Measurements from ENCODE around the gene TMC2.
A peak's percentile ranks its signal among the peaks of the same experiment; 100 is the strongest.
"Not testable (repeated sequence)": the region's sequence is repeated elsewhere in the genome, so short reads cannot be mapped to it uniquely, and the experiment has no call there.

Gene TMC2, protein sequence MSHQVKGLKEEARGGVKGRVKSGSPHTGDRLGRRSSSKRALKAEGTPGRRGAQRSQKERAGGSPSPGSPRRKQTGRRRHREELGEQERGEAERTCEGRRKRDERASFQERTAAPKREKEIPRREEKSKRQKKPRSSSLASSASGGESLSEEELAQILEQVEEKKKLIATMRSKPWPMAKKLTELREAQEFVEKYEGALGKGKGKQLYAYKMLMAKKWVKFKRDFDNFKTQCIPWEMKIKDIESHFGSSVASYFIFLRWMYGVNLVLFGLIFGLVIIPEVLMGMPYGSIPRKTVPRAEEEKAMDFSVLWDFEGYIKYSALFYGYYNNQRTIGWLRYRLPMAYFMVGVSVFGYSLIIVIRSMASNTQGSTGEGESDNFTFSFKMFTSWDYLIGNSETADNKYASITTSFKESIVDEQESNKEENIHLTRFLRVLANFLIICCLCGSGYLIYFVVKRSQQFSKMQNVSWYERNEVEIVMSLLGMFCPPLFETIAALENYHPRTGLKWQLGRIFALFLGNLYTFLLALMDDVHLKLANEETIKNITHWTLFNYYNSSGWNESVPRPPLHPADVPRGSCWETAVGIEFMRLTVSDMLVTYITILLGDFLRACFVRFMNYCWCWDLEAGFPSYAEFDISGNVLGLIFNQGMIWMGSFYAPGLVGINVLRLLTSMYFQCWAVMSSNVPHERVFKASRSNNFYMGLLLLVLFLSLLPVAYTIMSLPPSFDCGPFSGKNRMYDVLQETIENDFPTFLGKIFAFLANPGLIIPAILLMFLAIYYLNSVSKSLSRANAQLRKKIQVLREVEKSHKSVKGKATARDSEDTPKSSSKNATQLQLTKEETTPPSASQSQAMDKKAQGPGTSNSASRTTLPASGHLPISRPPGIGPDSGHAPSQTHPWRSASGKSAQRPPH

DNA sequence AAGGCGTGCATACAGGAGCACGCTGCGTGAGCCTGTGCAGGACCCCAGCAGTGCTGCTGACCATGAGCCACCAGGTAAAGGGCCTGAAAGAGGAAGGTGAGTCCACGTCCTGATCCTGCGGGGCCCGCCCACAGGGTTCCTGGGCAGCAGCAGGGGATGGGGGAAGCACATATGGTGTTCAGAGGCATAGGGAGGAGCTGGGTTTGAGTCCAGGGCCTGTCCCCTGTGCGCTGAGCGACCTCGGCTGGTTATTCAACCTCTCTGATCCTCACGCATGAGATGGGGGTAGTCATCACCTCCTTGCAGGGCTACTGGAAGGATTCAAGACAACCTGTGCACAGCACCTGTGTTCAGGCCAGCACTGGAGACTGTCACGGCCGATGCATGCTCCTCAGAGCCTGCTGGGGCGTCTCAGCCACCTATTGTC, at the start of gene TMC2:
Gene TMC2 (plus strand): TSS at position 14 of the 427 bp plus-strand sequence. CDS start 49 bp downstream, at position 63.
- DNase-seq (ENCODE audit: low read depth in 4 of 4, low spot score in 1 of 4), result no peak

DNA sequence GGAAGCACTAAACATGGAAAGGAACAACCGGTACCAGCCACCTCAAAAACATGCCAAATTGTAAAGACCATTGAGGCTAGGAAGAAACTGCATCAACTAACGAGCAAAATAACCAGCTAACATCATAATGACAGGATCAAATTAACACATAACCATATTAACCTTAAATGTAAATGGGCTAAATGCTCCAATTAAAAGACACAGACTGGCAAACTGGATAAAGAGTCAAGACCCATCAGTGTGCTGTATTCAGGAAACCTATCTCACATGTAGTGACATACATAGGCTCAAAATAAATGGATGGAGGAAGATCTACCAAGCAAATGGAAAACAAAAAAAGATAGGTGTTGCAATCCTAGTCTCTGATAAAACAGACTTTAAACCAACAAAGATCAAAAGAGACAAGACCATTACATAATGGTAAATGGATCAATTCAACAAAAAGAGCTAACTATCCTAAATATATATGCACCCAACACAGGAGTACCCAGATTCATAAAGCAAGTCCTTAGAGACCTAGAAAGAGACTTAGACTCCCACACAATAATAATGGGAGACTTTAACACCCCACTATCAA, 33.5 kb upstream of the TMC2 start:
- DNase-seq (ENCODE audit: low read depth in 4 of 4, low spot score in 1 of 4), result not testable (repeated sequence)

DNA sequence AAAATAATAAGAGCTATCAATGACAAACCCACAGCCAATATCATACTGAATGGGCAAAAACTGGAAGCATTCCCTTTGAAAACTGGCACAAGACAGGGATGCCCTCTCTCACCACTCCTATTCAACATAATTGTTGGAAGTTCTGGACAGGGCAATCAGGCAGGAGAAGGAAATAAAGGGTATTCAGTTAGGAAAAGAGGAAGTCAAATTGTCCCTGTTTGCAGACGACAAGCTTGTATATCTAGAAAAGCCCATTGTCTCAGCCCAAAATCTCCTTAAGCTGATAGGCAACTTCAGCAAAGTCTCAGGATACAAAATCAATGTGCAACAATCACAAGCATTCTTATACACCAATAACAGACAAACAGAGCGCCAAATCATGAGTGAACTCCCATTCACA, 31.6 kb upstream of the TMC2 start:
- DNase-seq (ENCODE audit: low read depth in 4 of 4, low spot score in 1 of 4), result not testable (repeated sequence)

DNA sequence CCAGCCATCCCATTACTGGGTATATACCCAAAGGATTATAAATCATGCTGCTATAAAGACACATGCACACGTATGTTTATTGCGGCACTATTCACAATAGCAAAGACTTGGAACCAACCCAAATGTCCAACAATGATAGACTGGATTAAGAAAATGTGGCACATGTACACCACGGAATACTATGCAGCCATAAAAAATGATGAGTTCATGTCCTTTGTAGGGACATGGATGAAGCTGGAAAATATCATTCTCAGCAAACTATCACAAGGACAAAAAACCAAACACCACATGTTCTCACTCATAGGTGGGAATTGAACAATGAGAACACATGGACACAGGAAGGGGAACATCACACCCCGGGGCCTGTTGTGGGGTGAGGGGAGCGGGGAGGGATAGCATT, 29.9 kb upstream of the TMC2 start:
- not testable (repeated sequence) for DNase-seq (ENCODE audit: low read depth in 4 of 4, low spot score in 1 of 4)

DNA sequence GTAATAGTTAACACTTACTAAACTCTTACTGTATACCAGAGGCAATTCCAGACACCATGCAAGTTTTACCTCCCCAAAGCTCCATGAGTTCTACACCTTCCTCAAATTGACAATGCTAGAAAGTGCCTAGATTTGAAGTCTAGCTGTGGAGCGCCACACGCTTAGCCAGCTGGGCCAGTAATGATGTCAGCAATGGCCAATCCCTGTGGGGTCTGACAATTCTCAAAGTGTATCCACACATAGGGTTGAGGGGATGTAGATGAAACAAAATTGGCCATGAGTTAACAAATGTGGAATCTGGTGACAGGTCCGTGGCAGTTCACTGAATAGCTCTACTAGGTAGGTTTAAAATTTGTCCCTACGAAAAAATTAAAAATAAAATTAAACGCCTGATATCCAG, 28.9 kb upstream of the TMC2 start:
- no peak for DNase-seq (ENCODE audit: low read depth in 4 of 4, low spot score in 1 of 4)

DNA sequence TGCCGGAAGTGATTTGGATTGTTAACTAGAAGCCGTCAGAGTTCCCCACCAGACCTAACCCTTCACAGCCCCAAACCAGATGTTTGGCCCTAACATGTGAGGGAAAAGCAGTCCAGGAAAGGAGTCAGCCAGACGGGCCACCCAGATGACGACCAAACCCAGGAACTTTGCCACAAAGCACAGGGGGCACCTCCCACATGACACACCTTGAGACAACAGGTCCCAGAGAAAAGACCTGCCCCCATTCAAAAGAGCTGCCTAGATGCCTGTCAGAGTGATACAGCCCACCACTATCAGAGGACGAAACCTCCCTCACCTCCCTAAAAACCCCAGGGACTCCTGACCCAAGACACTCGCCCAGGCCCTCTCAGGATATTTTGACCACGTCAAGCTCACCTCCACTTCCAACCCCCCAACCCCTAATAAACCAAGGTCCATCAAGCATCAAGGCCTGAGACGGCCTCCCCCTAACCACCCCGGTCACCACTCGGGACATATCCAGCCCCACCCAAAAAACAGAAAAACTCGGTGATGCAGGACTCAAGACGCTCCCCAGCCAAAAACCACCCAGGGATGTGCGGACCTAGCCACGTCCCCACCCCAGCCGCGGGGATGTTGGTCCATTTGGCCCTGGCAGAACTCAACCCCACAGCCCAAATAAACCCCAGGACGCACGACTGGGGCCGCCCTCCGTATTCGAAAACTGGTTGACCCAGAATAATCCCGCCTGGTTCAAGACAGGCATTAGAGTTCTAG, 28.3 kb upstream of the TMC2 start:
- DNase-seq (ENCODE audit: low read depth in 4 of 4, low spot score in 1 of 4), result no peak

DNA sequence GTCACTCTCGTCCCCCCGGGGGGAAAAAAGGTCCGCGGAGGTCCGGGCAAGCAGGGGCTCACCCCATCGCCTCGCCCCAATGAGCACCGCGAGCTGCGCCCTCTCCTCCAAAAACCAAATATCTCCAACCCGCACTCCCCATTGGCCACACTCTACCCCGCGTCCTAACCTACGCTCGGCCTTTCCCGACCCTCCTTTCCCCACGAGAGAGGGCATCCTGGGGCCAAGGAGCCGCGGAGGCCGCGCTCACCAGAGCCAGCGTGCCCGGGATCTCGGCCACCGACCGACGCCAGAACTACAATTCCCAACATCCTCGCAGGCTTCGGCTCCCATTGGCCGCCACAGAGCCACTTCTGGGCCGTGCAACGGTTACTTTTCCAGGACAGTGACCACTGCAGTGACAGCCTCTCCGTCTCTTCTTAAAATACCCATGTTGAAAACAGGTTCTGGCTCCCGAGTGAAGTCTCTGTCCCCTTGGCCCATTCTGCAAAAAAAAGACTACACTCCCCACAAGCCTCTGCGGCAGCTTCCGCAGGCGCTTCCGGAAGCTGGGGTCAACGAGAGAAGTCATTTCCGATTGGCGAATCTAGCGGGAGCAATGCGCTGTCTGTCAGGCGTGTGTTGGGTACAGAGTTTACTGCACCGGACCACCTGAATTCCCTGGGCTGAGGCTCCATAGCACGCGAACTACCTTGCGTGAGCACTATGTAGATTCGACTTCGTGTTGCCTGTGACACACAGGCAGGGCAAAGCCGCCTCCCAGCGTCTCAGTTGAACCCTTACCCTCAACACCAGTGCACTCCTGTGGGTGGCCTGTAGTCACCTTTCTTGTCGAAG, 27.5 kb upstream of the TMC2 start, which contains the start of gene ZNF343:
Gene ZNF343 (minus strand): TSS at position 285 of the 837 bp plus-strand sequence. CDS start 15,020 bp downstream, outside the sequence.
- DNase-seq (ENCODE audit: low read depth in 4 of 4, low spot score in 1 of 4), result peak; percentile 49 to 66 (median 56)

DNA sequence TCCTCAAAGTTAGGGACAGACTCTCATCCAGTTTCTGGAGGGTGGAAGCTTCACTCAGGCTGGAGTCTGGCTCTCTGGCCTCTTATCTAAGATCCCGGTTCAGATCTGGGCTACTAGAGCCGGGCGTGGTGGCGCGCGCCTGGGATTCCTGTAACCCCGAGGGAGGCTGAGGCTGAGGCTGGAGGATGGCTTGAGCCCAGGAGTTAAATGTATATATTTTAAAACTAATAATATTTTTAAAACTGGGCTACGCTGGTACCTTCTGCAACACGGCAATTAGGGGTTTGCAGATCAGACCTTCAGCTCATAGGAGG, 26.9 kb upstream of the TMC2 start:
- no peak for DNase-seq (ENCODE audit: low read depth in 4 of 4, low spot score in 1 of 4)

DNA sequence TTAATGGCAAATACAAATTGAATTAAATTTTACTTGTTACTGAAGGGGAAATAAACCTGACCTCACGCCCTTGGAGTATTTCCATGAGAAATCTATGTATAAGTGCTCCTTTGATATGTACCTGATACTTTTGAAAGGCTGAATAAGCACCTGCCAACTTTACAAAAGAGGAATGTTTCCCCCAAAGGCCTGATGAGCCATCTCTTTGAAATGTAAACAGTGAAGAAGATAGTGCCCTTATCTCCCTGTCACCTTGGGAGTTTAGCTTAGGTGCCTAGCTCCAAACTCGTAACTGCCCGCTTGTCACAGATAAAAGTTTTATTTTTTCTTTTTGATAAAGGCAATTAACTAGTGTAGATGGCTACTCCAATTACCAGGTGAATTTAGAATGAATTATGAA, 26.6 kb upstream of the TMC2 start:
- no peak for DNase-seq (ENCODE audit: low read depth in 4 of 4, low spot score in 1 of 4)

DNA sequence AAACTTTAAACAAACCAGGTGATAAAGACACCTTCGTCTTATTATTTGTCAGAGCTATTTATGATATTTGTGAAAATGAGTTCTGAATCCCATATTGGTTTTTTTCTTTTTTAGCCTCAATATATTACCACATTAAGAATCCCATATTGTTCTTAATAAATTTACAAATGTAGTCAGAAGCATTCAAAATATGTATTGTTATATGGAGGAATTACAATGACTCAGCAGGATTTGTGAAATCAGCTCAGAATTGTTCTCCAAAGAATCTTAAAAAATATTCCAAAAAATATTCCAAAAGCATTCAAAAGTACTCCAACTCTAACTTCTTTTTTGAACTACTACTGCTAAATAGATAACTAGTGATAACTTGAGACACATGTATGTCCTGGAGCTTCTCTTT, 21.2 kb upstream of the TMC2 start:
- DNase-seq (ENCODE audit: low read depth in 4 of 4, low spot score in 1 of 4), result no peak

DNA sequence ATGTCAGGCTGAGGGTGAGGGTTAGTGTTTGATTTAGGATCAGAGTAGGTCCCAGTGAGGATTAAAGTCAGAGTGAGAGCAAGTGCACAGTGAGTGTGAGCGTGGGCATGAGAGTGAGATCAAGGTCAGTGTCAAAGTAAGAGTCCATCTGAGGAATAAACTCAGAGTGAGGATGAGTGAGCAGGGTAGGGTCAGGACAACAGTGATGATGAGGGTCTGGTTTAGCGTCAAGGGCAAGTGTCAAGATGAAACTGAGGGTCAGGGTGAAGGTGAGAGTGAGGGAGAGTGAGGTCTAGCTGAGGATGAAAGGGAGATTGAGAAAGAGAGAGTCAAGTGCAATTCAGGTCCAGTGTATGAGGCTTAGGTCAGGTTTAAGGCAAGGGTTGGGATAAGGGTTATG, 20.0 kb upstream of the TMC2 start:
- DNase-seq (ENCODE audit: low read depth in 4 of 4, low spot score in 1 of 4), result no peak

DNA sequence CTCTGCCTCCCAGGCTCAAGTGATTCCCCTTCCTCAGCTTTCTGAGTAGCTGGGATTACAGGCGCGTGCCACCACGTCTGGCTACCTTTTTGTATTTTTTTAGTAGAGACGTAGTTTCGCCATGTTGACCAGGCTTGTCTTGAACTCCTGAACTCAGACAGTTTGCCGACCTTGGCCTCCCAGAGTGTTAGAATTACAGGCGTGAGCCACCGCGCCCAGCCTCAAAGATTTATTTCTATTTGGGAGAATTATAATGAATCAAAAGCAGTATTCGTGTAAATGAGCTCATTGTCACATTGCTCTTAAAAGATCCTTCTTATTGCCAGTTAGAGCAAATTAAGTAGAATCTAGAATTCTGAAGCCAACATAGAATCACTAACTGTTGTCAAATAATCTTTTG, 18.3 kb upstream of the TMC2 start:
- DNase-seq (ENCODE audit: low read depth in 4 of 4, low spot score in 1 of 4), result no peak

DNA sequence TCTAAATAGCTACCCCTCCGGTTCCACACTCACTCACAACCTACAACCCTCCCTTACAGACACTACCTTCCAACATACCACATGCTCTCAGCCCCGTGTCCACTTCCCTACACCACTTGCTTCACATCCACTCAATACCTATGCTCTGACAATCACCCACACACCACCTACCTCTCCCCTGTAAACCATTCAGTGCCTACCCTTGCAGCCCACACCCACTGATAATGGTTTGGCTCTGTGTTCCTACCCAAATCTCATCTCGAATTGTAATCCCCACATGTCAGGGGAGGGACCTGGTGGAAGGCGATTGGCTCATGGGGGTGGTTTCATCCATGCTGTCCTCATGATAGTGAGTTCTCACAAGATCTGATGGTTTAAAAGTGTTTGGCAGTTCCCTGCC, 17.8 kb upstream of the TMC2 start:
- DNase-seq (ENCODE audit: low read depth in 4 of 4, low spot score in 1 of 4), result no peak

DNA sequence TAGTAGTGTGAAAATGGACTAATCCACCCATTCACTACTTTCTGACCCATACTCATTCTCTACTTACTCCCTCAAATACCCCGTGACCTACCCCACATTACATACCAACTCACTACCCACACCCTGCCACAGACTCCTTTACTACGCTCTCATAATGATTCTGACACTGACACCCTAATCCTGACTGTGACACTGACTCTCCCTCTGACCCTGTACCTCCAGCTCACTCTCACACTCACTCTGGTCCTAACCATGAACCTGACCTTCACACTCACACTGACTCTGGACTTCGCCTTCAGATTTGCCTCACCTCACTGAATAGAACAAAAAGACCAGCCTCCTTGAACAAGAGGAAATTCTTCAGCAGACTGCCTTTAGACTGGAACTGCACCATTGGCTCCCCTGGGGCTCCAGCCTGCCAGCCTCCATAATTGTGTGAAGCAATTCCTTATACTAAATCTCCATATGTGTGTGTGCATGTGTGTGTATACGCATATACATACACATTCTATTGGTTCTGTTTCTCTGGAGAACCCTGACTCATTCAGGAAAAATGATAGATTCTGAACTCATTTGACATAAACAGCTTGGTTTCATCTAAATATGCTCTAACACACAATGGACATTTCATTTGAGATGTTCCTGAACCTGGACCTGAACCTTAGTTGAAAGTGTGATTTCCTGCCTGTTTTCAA, 17.1 kb upstream of the TMC2 start:
- DNase-seq (ENCODE audit: low read depth in 4 of 4, low spot score in 1 of 4), result no peak

DNA sequence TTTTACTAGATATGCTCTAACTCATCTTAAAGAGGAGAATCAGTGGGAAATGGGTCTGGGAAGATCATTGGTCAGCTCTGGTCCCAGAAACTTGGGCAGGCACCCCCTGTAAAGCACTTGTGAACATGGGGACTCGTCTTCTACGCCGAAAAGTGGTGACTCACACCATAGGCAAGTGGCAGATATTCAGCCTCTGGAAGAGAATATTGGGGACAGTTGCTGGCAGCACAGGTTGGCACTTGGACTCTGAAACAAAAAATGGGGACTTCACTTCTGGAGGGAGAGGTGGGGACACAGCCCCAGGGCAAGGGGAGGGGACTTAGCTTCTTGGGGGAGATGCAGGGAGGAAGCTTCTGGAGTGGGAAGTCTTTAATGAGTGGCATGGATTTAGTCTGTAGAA, 15.8 kb upstream of the TMC2 start:
- no peak for DNase-seq (ENCODE audit: low read depth in 4 of 4, low spot score in 1 of 4)

DNA sequence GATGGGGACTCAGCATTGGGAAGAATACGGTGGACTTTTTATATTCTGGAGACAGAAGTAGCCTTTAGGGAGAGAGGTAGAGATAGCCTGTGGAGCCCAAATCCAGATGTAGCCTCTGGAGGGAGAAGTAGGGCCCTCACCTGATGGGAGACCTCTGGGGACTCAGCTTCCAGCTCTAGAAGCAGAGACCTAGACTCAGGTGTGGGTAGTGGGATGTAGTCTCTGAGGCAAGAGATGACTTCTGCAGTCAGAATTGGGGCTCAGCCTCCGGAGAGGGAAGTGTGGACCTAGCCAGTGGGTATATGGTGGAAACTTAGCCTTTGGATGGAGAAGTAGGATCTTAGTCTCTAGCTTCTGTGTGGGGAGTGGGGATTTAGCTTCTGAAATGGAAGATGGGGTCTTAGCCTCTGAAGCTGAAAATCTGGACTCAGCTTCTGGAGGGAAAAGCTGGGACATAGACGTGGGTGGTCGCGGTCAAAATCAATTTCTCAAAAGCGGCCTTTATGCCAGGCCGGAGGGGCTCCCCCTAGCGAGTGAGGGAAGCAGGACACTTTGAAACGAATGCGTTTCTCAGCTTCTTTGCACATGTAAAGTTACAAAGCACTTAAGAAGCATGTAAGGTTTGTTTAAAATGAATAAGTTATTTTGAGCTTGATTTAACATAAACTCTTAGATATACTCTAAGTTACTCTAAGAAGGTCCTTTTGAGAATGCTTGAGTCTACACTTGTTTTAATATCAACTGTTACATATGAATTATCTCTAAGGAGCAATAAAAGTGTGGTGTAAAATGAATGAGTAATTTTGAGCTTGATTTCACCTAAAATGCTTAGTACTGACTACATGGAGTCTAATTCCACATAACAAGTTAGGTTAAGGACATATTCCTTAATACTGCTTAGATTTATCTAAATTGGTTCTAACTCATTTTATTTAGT, 14.7 kb upstream of the TMC2 start:
- DNase-seq (ENCODE audit: low read depth in 4 of 4, low spot score in 1 of 4), result peak in 3 of 4 experiments; percentile 29 to 42 (median 37)

DNA sequence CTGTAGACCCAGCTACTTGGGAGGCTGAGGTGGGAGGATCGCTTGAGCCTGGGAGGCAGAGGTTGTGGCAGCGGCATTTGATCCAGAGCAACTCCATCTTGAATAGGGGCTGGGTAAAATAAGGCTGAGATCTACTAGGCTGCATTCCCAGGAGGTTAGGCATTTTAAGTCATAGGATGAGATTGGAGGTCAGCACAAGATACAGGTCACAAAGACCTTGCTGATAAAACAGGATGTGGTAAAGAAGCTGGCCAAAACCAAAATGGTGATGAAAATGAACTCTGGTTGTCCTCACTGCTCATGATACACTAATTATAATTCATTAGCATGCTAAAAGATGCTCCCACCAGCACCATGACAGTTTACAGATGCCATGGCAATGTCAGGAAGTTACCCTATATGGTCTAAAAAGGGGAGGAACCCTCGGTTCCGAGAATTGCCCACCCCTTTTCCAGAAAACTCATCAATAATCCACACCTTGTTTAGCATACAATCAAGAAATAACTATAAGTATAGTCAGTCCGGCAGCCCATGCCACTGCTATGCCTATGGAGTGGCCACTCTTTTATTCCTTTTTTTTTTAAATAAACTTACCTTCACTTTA, 13.4 kb upstream of the TMC2 start:
- not testable (repeated sequence) for DNase-seq (ENCODE audit: low read depth in 4 of 4, low spot score in 1 of 4)
